Kidney (tissue), 14 donors: Measurements from ENCODE around the gene MAGEE1. TPM values are rescaled to one million over a fixed set of nuclear protein-coding genes. Genes with fewer than 3 reads are reported as not detected.

Experiments
- DNase-seq, 5 donors: peaks; one replicate each; pipeline ENCODE4 v3.0.0-alpha.2; 2013 to 2020
- FAIRE-seq: peaks from 2 replicates; lab custom pipeline; 2012; peaks lifted over from hg19 to GRCh38; lab: Jason Lieb, UNC
- H3K27ac ChIP-seq, 2 donors: one replicate each; pipeline ENCODE4 v1.7.0; 2013; ENCODE audit warnings: low read depth in 2 of 2, low read length in 2 of 2, inconsistent platforms in 1 of 2
- H3K27me3 ChIP-seq: one replicate; pipeline ENCODE4 v1.7.1; 2013; ENCODE audit warnings: low read length, inconsistent platforms; ENCODE audit not compliant: control insufficient read depth, insufficient read depth
- H3K36me3 ChIP-seq, 3 donors: one replicate each; pipeline versions ENCODE4 v1.7.0 to v1.7.1; 2013; ENCODE audit warnings: low read length in 3 of 3, control low read depth in 1 of 3, inconsistent platforms in 1 of 3; ENCODE audit not compliant: insufficient read depth in 3 of 3, control insufficient read depth in 2 of 3
- H3K4me1 ChIP-seq, 3 donors: one replicate each; pipeline versions ENCODE4 v1.7.0 to v1.7.1; 2013; ENCODE audit warnings: low read length in 3 of 3, inconsistent platforms in 1 of 3, low read depth in 1 of 3; ENCODE audit not compliant: control insufficient read depth in 2 of 3, insufficient read depth in 2 of 3
- H3K4me3 ChIP-seq, 3 donors: one replicate each; pipeline versions ENCODE4 v1.7.0 to v1.8.1; 2013; ENCODE audit warnings: low read length in 3 of 3, control low read depth in 1 of 3, inconsistent platforms in 1 of 3
- H3K9ac ChIP-seq, 3 donors: one replicate each; pipeline versions ENCODE4 v1.7.0 to v1.7.1; 2013; ENCODE audit warnings: low read length in 3 of 3, control low read depth in 1 of 3, inconsistent platforms in 1 of 3
- H3K9me3 ChIP-seq, 3 donors: one replicate each; pipeline versions ENCODE4 v1.7.0 to v1.7.1; 2013; ENCODE audit warnings: low read length in 3 of 3, control low read depth in 1 of 3, inconsistent platforms in 1 of 3; ENCODE audit not compliant: control insufficient read depth in 2 of 3, insufficient read depth in 1 of 3
- CTCF ChIP-seq: IDR thresholded peaks from 3 replicates; pipeline ENCODE4 v1.5.1; 2012; ENCODE audit warnings: mild to moderate bottlenecking, moderate library complexity, borderline replicate concordance; ENCODE audit not compliant: insufficient read depth; ENCODE audit errors: extremely low read depth
- intact Hi-C: fragments of 100-400 bp; cut with DNase I; formaldehyde crosslinking; loops from one replicate; pipeline ENCODE4 v1.11.1; 2022
- polyA plus RNA-seq: library from polyadenylated mRNA; stranded (reverse); fragments of 350-450 nt; fragmentation: Illumina TruSeq; extraction: RNeasy Lipid Tissue Mini Kit (QIAGEN cat#74804); gene quantifications from one replicate; pipeline ENCODE4 v1.2.3, GENCODE V29; 2014; ENCODE audit warnings: low read depth, low replicate concordance; ENCODE audit not compliant: insufficient read depth
- total RNA-seq: library from RNA; stranded (reverse); fragmentation: NEBNext Ultra II Directional; extraction: Animal tissue kit (Norgen Biotek cat#: 25700); gene quantifications from one replicate; pipeline ENCODE4 v1.2.1, GENCODE V29; 2021
- donor health status: control.
- donor health status: control.
- donor health status: control.
- donor health status: control.
- donor health status: control.
- donor health status: DM: yes; HTN: yes; CAD: no.
- donor health status: Normal renal cell carcinoma (clear cell type).

MAGEE1 gene
- total and polyA plus RNA-seq, 2 donors from 2014 or later = 3.0 to 4.3 TPM

DNA sequence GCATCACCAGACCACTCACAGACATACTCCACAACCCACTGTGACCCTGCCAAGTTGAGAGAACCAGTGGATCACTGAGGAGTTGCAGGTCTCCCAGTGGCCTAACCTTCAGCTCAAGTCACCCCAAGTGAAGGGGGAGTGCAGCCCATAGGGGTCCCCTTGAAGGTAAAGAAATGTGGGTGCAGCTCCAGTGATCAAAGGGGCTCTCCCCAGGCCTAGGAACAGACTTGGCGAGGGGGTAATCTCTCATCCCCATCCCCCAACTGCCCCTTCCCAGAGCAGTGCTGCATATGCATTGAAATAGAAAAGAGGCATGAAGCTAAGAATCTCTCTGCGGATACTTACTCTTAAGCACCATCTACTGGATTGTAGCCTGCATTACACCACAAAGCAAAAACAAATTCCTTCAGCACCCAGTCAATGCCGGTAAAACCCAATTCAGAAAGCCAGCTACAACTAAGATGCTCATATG, 27.0 kb downstream of the MAGEE1 start:
- peak; percentile 28 for TF ChIP-seq CTCF
- H3K9ac ChIP-seq = no peak overlapping the region
- no peaks in the 10 kb centered on the region for H3K27me3 ChIP-seq
- no peaks in the 10 kb centered on the region for H3K36me3 ChIP-seq
- no peaks in the 10 kb centered on the region for H3K4me1 ChIP-seq
- H3K9me3 ChIP-seq = no peaks in the 10 kb centered on the region
- H3K27ac ChIP-seq = no peak overlapping the region
- DNase-seq (peak in 2 of 5 donors; percentile 18 to 20), FAIRE-seq (peak; percentile 29)
- intact Hi-C loops = no loop called here
- H3K4me3 ChIP-seq = no peak overlapping the region

DNA sequence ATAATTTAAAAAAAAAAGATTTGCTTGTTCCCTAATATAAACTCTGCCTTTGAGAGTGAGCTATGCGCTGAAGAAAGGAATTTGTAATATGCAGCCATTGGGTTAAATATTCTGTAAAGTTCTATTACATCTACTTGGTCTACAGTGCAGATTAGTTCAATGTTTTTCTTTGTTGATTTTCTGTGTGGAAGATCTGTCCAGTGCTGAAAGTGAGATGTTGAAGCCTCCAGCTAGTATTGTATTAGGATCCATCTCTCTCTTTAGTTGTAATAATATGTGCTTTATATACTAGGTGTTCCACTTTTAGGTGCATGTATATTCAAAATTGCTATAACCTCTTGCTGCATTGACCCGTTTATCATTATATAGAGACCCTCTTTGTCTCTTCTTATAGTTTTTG, 49.8 kb downstream of the MAGEE1 start:
- FAIRE-seq = no peak
- Histone ChIP-seq H3K9ac (no peak overlapping the region), H3K36me3 (no peaks in the 10 kb centered on the region)

More for the DNA sequence above, 49.8 kb downstream of the MAGEE1 start:
- no peak for TF ChIP-seq CTCF
- Histone ChIP-seq H3K27me3 (no peaks in the 10 kb centered on the region), H3K4me1 (no peaks in the 10 kb centered on the region), H3K4me3 (no peak overlapping the region), H3K9me3 (no peaks in the 10 kb centered on the region), H3K27ac (no peak overlapping the region)
- DNase-seq = no peak
- intact Hi-C loops = no loop called here
